Renal cortex interstitium (tissue), 11 donors: Measurements from ENCODE around the gene ASB7. TPM values are rescaled to one million over a fixed set of nuclear protein-coding genes. Genes with fewer than 3 reads are reported as not detected.
A peak's percentile ranks its signal among the peaks of the same experiment; 100 is the strongest.

ENCODE experiments used
- DNase-seq, 11 donors: peaks; one replicate each; pipeline ENCODE4 v3.0.0-alpha.2; 2013; ENCODE audit warnings: low read depth in 9 of 11, low spot score in 4 of 11; ENCODE audit errors: extremely low read depth in 1 of 11
- polyA plus RNA-seq, 3 donors: library from polyadenylated mRNA; unstranded; fragments of 120-200 nt; gene quantifications; one replicate each; pipeline ENCODE4 v1.2.1, GENCODE V29; 2013; ENCODE audit not compliant: insufficient read length in 3 of 3

ASB7 gene
- polyA plus RNA-seq, 3 donors, result 16.0 to 18.6 (median 16.3) TPM

DNA sequence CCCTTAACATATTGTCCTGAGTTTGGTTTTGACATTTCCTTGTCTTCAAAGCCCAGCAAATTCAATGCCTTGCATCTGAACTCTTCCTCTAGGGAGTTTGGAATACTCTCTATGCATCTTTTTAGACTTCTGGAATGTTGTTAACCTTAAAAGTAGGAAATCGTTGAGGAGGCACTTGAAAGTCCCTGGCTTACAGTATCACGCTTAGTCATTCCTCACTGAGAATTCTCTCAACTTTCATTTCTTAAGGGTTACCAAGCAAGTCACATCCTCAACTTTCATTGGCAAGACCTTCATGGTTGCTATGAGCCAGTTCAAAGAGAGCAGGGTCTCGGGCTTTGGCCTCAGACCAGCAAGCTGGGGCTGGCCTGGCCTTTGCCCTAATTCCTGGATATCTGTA, 89.9 kb downstream of the ASB7 start:
- DNase-seq, result no peak

DNA sequence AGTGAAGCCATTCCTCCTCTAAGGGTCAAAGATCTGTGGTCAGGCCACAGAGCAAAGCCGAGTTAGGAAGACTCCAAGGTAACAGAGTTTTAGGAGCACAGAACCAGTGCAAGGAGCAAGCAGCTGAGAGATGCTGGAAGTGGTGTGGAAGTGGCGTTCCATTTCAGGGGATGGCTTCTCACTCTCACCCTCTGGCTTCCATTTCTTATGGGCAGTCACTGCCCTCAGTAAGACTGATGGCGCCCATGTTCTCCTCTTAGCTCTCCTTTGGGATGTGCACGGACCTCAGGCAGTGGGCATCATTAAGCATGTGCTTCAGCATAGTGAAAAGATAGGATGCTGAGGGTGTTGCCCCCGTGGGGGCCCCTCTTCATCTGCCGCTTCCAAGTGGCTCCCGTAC, 90.3 kb downstream of the ASB7 start:
- no peak for DNase-seq

DNA sequence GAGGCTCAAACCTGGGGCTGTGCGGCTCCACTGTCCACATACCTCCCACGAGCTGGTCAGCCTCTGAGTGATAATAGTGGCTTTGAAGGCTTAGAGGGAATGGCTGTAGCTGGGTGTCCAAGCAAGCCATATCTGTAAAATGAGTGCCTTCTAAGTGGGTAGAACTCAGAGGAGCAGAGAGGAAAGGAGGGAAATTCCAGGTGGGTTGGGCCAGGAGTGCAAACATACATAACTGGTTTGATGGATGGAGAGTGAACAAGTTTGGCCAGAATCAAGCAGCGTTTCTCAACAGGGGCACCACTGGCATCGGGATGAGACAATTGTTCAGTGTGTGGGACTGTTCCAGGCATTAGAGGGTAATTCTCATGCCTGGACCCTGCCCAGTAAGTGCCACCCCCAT, 91.1 kb downstream of the ASB7 start:
- DNase-seq, result no peak

DNA sequence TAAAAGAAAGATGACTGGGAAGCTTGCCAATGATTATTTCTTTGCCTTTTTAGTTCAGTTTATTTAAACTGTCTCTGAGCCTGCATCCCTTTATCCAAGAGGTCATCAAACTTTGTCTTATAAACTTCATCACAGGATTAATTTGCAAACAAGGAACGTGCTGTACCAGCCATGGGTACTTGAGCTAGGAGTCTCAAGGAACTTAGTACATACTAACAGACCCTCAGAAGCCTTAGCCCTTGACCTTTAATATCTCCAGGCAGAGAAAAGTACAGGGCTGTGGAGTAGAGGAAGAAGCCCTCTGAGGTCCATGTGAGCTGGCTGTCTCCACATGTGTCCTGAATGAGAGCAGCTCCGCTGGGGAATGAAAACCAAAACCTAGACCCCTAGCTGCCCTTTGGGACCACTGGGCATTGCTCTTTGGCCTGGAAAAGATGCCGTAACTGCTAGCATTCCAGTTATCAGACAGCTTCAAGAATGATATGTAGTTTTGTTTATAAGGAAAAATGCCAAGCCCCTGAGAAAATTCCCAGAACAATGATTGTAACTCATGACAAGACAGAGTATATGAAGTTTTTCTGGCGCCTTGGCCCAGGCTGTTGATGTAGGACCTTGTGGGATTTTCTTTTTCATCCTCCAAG, 92.1 kb downstream of the ASB7 start:
- peak in 5 of 11 donors; percentile 14 to 33 (median 27) for DNase-seq

DNA sequence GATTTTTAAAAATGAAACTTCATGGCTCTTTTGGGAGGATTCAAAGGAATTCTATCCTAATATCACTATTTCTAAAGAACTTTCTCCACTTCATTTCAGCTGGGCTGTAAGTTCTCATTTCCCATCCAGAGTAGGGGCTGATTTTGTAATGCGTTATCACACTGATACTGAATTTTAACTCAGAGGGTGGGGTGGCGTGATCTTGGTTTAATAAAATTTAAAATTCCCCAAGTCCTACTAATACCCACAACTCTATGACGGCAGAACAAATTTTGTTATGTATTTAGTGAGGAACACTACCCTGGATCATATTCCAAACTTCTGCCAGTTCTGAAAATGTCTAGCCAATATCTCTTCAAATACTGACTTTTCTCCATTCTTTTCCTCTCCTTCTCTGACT, 92.7 kb downstream of the ASB7 start:
- DNase-seq, result no peak

DNA sequence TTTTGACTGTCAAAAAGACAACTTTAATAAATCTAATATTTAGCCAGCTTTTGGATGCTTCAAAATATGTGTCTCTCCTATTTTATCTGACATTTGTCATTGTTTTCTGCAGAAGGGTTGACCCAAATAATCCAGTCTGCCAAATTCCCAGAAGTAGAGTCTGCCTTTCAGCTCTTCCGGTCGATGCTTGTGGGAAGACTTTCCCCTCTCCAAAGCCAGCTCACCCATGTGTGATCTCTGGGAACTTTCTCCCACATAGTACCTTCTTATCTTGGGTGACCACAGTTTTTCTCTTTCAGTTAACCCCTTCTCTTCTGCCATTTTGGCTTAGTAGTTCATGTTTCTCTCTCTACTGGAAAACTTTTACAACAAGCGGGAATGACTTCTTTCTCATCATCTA, 94.1 kb downstream of the ASB7 start:
- DNase-seq, result no peak

Other genes starting within 250 kb of the ASB7 start
- under 1 TPM in 2 of 3 donors, not detected in 1; 0.03 to 0.26 TPM for gene CERS3, start 73.6 kb upstream of the ASB7 start, polyA plus RNA-seq
- gene LINS1, start 405 bp upstream of the ASB7 start, polyA plus RNA-seq, result 10 to 100 TPM; 15.0 to 28.0 (median 24.0) TPM